ENCODE results near the gene IL31RA.

Gene IL31RA

GRCh38 chr5:55817030-55817429 lies 34.1 kb upstream of the IL31RA start:
- no peak overlapping the region for H3K27ac ChIP-seq (ENCODE audit: low read depth, low read length)
- H3K9ac ChIP-seq (ENCODE audit: low read length) = no peak overlapping the region
- H4K20me1 ChIP-seq (ENCODE audit: low read depth, low read length) = no peaks in the 10 kb centered on the region
- no peaks in the 10 kb centered on the region for H3K79me2 ChIP-seq (ENCODE audit: insufficient read depth, low read length)
- TF ChIP-seq CTCF (IDR thresholded peaks at IDR 0.05; ENCODE audit: insufficient read depth, low read length, poor library complexity, severe bottlenecking) (no peak), EZH2phosphoT487 (conservative IDR thresholded peaks at IDR 0.05; ENCODE audit: low read length) (no peak)
- no peak overlapping the region for H3K4me2 ChIP-seq (ENCODE audit: low read depth, low read length, poor library complexity, severe bottlenecking)
- no peaks in the 10 kb centered on the region for H3K9me2 ChIP-seq (replicated peaks; ENCODE audit: insufficient read depth, low read length)
- no peak overlapping the region for H2AFZ ChIP-seq (ENCODE audit: low read depth, low read length, severe bottlenecking)
- no peaks in the 10 kb centered on the region for H3F3A ChIP-seq (ENCODE audit: insufficient read depth)
- H3K4me3 ChIP-seq (ENCODE audit: insufficient read depth, low read length, poor library complexity, severe bottlenecking) = no peak overlapping the region
- H3K36me3 ChIP-seq (ENCODE audit: low read length) = no peaks in the 10 kb centered on the region
- no peaks in the 10 kb centered on the region for H3K27me3 ChIP-seq (ENCODE audit: low read length)
- H3K9me3 ChIP-seq (ENCODE audit: insufficient read depth, low read length) = no peaks in the 10 kb centered on the region

- Histone ChIP-seq H3K4me2 (ENCODE audit: low read depth, low read length, poor library complexity, severe bottlenecking) (no peak overlapping the region), H3K79me2 (ENCODE audit: insufficient read depth, low read length) (no peaks in the 10 kb centered on the region), H3K36me3 (ENCODE audit: low read length) (no peaks in the 10 kb centered on the region), H3F3A (ENCODE audit: insufficient read depth) (no peaks in the 10 kb centered on the region), H3K27me3 (ENCODE audit: low read length) (no peaks in the 10 kb centered on the region), H3K9ac (ENCODE audit: low read length) (no peak overlapping the region), H3K27ac (ENCODE audit: low read depth, low read length) (no peak overlapping the region), H4K20me1 (ENCODE audit: low read depth, low read length) (no peaks in the 10 kb centered on the region), H3K9me2 (replicated peaks; ENCODE audit: insufficient read depth, low read length) (no peaks in the 10 kb centered on the region), H3K9me3 (ENCODE audit: insufficient read depth, low read length) (no peaks in the 10 kb centered on the region), H3K4me3 (ENCODE audit: insufficient read depth, low read length, poor library complexity, severe bottlenecking) (no peak overlapping the region), H2AFZ (ENCODE audit: low read depth, low read length, severe bottlenecking) (no peak overlapping the region)
- TF ChIP-seq EZH2phosphoT487 (conservative IDR thresholded peaks at IDR 0.05; ENCODE audit: low read length) (no peak), CTCF (IDR thresholded peaks at IDR 0.05; ENCODE audit: insufficient read depth, low read length, poor library complexity, severe bottlenecking) (no peak)
Observed at GRCh38 chr5:55820488-55820887, 30.7 kb upstream of the IL31RA start.

GRCh38 chr5:55821731-55822512 lies 29.2 kb upstream of the IL31RA start:
- Histone ChIP-seq H3K9me3 (ENCODE audit: insufficient read depth, low read length) (no peaks in the 10 kb centered on the region), H3K36me3 (ENCODE audit: low read length) (no peaks in the 10 kb centered on the region), H2AFZ (ENCODE audit: low read depth, low read length, severe bottlenecking) (no peak overlapping the region), H3K27ac (ENCODE audit: low read depth, low read length) (no peak overlapping the region), H3K27me3 (ENCODE audit: low read length) (no peaks in the 10 kb centered on the region), H3K4me3 (ENCODE audit: insufficient read depth, low read length, poor library complexity, severe bottlenecking) (no peak overlapping the region), H3K9me2 (replicated peaks; ENCODE audit: insufficient read depth, low read length) (no peaks in the 10 kb centered on the region), H4K20me1 (ENCODE audit: low read depth, low read length) (no peaks in the 10 kb centered on the region), H3K4me2 (ENCODE audit: low read depth, low read length, poor library complexity, severe bottlenecking) (no peak overlapping the region), H3K79me2 (ENCODE audit: insufficient read depth, low read length) (no peaks in the 10 kb centered on the region), H3F3A (ENCODE audit: insufficient read depth) (no peaks in the 10 kb centered on the region), H3K9ac (ENCODE audit: low read length) (no peak overlapping the region)
- TF ChIP-seq CTCF (IDR thresholded peaks at IDR 0.05; ENCODE audit: insufficient read depth, low read length, poor library complexity, severe bottlenecking) (no peak), EZH2phosphoT487 (conservative IDR thresholded peaks at IDR 0.05; ENCODE audit: low read length) (no peak)

Data from SU-DHL-6 (cell line).